Ovary (tissue), 3 donors: ENCODE measurements around the gene PLAGL1.

ENCODE experiments used
- EP300 ChIP-seq: sonication (generic); formaldehyde crosslinking; IDR thresholded peaks from one replicate; pipeline ENCODE4 v1.6.1; 2017; ENCODE audit warnings: antibody characterized with exemption
- POLR2A ChIP-seq: fragments of 450-650 bp; IDR thresholded peaks from one replicate; pipeline ENCODE4 v1.6.1; 2017; ENCODE audit warnings: antibody characterized with exemption, mild to moderate bottlenecking, moderate library complexity
- TF ChIP-seq, protein P1 (sequence below), 3 donors: fragments of 450-650 bp in 2 of 3; fragments of 200-600 bp in 1 of 3; IDR thresholded peaks; one replicate each; pipeline versions ENCODE4 v1.5.1 to v1.8.0; 2016 to 2022; ENCODE audit warnings: antibody characterized with exemption in 3 of 3, mild to moderate bottlenecking in 1 of 3
- donor health status: DM: no; HTN: no; CAD: no.

DNA sequence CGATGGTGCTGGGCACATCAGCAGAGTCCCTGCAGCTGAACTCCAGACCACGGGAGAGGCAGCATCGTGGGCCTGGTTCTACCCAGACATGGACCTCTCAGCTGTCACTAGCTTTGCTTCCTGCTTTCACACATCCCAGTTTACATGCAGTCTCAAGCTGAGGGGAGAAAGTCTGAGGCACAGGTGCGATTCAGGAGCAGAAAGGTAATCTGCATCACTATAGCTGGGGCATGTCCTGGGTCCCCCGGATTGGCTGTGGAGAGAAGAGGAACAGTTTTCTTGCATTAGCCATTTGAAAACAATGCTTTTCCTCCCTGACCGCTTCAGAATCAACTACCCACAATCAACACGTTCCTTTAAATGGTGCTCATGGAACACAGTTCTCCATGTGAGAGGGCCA is 59.9 kb downstream of the PLAGL1 start:
- TF ChIP-seq, protein P1, sequence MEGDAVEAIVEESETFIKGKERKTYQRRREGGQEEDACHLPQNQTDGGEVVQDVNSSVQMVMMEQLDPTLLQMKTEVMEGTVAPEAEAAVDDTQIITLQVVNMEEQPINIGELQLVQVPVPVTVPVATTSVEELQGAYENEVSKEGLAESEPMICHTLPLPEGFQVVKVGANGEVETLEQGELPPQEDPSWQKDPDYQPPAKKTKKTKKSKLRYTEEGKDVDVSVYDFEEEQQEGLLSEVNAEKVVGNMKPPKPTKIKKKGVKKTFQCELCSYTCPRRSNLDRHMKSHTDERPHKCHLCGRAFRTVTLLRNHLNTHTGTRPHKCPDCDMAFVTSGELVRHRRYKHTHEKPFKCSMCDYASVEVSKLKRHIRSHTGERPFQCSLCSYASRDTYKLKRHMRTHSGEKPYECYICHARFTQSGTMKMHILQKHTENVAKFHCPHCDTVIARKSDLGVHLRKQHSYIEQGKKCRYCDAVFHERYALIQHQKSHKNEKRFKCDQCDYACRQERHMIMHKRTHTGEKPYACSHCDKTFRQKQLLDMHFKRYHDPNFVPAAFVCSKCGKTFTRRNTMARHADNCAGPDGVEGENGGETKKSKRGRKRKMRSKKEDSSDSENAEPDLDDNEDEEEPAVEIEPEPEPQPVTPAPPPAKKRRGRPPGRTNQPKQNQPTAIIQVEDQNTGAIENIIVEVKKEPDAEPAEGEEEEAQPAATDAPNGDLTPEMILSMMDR (IDR thresholded peaks at IDR 0.05), result no peak
- TF ChIP-seq POLR2A (no peak), EP300 (no peak)
